ENCODE data around the gene SLC18A2.

- TF ChIP-seq PHF8 (IDR thresholded peaks at IDR 0.05; ENCODE audit: borderline replicate concordance, low read length) (no peak), USF1 (CRISPR knock-in tag; IDR thresholded peaks at IDR 0.05) (no peak), RBM39 (optimal IDR thresholded peaks at IDR 0.05; ENCODE audit: low read depth, low read length) (no peak)
Measured at GRCh38 chr10:117254774-117255735, 14.1 kb downstream of the SLC18A2 start.
